NCI-H2196 (cell line): Measurements from ENCODE around the gene SAP25.
"Not testable (repeated sequence)": the region's sequence is repeated elsewhere in the genome, so short reads cannot be mapped to it uniquely, and the experiment has no call there.

ENCODE experiments used
- DNase-seq: peaks from one replicate; lab custom pipeline; 2025; ENCODE audit not compliant: unreplicated experiment; lab: John Stamatoyannopoulos, UW

The SAP25 gene

GRCh38 chr7:100576384-100576993 is 2.8 kb upstream of the SAP25 start:
- no peak for DNase-seq

DNA sequence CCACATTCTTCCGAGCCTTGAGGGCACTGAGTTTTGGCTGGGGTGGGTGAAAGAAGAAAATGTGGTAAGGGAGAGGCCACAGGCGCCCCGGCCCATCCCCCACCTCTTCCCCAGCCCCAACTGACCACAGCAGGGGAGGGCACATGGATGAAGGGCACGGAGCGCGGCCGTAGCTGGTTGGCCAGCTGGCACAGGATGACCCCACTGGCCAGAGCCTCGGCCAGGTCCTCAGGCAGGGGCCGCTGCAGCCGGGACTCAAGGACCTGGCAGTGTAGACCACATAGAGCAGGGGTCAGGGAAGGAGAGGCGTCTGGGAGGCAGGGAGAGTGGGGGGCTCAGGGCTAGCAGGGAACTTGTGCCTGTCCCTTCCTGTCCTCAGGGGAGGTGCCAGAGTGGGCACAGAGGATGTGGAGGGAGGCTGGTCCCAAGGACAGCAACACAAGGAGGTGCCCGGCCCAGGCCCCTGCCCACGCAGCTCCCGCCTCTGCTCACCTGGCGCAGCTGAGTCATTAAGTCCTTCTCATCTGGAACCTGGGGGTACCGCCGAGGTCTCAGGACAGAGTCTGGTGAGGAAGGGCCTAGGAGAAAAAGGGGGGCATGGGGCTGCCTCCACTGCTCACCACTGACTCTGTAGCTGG is 2.2 kb upstream of the SAP25 start:
- no peak for DNase-seq

GRCh38 chr7:100575206-100575631 is 1.5 kb upstream of the SAP25 start:
- DNase-seq = no peak

GRCh38 chr7:100574362-100575205 is 884 bp upstream of the SAP25 start:
- DNase-seq = no peak

GRCh38 chr7:100572949-100573675 is 588 bp downstream of the SAP25 start:
- no peak for DNase-seq

- no peak for DNase-seq
These were observed 1.3 kb downstream of the SAP25 start for GRCh38 chr7:100572281-100572948.

DNA sequence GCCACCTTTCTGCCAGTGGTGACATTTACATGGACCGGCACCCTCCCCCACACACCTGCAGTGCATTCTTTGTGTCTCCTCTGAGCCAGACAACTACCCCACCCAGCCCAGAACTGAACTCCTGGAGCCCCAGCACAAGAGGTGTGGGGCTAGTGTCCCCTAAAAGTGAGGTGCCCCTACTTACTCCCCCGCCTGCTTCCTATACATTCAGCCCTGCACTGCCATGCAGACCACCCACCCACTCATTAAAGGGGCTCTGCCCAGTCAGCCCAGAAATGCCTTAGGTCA is 1.9 kb downstream of the SAP25 start:
- DNase-seq = no peak

DNA sequence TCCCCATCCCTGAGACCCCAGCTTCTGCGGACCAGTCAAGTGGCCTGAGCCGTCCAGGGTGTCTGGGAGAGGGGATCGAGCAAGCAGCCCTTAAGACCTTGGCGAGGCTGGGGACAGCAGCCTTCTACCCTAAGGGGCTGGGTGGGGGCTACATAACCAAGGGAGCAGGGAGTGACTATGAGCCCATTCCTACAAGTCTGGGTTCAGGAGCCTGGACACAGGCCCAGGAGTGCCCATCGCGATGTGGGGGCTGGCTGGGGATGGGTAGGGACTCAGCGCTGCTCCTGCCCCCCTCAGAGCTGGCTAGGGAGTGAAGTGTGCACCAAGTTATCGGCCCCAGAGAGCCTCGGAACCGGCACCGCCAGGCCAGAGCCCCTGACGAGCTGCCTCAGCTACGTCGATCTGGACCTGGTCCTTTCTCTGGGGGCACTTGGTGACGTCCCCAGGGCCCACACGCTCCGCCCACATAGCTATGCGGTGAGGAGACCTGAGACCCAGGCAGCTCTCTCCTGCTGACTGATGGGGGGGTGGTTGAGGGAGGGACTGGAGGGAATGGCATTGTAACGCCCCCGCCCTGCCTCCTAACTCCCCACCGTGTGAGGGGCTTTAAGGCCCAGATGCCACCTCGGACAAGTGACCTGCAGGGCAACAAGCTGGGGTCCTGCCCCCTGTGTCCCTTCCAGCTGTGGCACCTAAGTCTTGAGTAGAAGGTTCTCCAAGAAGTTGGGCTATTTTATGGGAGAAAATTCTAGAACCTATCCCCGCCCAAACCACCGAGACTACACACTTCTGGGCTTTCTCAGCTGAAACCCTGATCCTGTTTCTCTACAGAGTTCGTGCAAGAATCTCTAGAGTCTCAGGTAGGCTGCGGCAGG is 2.5 kb downstream of the SAP25 start:
- no peak for DNase-seq

DNA sequence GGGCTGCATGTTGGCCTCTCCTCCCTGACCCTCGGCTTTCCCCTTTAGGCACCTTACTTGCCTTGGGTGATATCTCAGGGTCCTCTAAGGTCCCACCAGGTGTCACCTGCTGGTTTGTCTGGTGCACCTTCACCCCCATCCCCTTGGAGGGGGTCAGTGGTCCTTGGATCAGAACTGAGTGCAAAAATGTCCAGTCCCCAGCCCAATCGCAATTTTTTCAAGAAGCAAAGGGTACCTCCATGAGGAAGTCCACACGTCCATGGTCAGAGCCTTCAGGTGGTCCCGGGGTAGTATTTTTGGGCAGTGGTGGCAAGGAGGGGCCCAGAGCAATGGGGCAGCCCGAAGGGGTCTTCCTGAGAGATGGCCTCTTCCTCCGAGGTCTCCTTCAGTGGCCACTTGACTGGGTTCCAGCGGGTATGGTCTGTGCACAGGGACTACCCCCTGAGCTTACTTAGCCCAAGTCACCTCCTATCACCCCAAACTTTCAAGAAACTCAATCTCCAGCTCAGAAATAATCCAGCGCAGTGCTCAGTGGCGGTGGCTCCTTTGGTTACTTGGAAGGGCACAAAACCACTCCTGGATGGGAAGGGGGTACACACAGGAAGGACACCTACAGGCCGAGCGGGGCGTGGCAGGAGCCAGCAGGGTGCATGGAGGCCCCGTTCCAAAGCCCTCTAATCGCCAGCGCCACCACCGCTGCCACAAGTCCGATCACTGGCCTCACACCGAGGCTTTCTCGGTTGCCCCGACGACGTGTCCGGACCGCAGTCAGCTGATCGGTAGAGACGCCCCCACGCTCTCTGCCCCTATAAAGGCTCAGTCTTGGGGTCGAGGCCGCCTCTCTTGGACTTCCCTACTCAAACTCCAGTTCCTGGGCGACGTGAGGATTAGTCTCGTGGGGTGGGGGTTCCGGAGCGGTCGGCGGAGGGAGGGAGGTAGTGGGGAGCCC is 4.5 kb downstream of the SAP25 start:
- DNase-seq = peak; percentile 60

GRCh38 chr7:100568176-100568895 is 5.4 kb downstream of the SAP25 start:
- DNase-seq = no peak

GRCh38 chr7:100567751-100568175 is 5.9 kb downstream of the SAP25 start:
- peak; percentile 27 for DNase-seq

DNA sequence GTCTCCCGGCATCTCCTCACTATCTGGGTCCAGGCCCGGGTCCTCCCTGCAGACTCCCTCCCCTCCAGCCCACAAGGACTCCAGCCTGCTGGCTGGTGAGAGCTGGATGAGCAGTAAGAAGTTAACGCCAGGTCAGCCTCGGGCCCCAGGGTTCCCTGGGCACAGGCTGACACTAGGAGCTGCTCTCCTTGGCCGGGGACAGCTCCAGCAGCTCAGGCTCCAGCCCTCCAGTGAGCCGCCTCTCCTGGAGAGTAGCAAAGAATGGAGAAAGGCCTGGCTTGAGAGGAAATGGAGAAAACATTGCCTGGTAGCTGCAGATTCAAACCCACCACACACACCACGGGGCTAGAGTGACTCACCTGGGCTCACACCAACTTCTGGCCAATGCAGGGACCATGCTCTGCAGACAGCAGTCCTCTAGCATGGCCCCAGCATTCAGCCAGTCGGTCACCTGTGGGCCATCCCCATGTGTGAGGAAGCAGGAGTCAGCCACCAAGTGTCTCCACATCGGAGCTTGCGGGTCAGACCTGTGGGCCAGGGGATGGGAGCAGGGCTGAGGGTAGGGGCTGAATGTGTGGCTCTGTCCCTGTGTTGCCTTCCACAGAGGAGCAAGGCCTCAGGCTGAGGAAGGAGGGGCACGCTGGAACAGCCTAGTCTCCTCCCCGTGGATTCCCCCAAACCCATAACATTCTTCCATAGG is 6.5 kb downstream of the SAP25 start:
- no peak for DNase-seq

GRCh38 chr7:100566018-100566531 is 7.6 kb downstream of the SAP25 start:
- no peak for DNase-seq

- no peak for DNase-seq
These were observed 8.5 kb downstream of the SAP25 start for GRCh38 chr7:100565133-100565571.

- not testable (repeated sequence) for DNase-seq
These were observed 9.3 kb downstream of the SAP25 start for GRCh38 chr7:100564405-100564804.

GRCh38 chr7:100563809-100564400 is 9.8 kb downstream of the SAP25 start:
- DNase-seq = peak; percentile 85

DNA sequence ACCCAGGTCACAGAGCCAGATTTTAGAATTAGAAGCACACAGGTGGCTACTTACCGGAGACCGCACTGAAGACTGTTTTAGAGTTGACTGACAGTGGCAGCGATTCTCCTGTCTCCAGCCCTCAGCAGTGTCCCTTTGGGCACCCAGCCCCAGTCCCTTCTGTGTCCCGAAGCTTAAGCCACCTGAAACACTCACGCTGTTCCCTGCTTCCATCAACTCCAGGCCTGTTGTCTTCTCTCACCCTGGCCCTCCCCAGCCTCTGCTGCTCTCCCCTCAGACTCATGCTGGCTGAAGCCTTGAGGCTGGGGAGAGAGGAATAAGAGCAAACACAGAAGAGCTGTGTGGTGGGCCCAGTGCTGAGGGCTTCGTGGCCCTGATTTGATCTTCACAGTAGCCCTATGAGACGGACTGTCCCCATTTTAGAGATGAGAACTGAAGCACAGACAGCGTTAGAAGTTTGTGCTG is 10.6 kb downstream of the SAP25 start:
- no peak for DNase-seq
